ENCODE measurements around the gene ADCYAP1R1. TPM values are rescaled to one million over a fixed set of nuclear protein-coding genes. Genes with fewer than 3 reads are reported as not detected.

ADCYAP1R1 gene
- total and polyA plus RNA-seq, 2 of the 8 experiments (the other 6 are each of a cell fraction or from before 2014, with no cell fraction given), result 14.4 to 14.6 TPM

DNA sequence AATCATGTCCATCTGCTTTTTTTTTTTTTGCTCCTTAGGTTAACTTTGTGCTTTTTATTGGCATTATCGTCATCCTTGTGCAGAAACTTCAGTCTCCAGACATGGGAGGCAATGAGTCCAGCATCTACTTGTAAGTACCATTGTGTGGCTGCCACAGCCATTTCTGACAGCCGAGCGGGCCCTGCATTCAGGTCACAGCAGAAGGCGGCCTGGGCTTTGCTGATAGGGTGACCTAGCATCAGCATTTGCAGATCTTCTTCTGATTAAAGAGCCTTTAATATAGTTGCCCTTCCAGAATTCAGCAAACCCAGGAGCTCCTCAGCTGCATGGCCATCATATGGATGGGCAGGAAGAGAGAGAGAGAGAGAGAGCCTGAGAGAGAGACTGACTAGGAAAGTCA lies 40.5 kb downstream of the ADCYAP1R1 start:
- Histone ChIP-seq H4K8ac (ENCODE audit: extremely low read depth, insufficient read depth, low read length) (no peak overlapping the region), H3K79me1 (ENCODE audit: low read depth, low read length) (no peaks in the 10 kb centered on the region), H2AFZ (ENCODE audit: low read length) (no peak overlapping the region), H2BK20ac (ENCODE audit: low read length) (no peak overlapping the region), H3K79me2 (ENCODE audit: control insufficient read depth in 1 of 2, insufficient read depth in 2 of 2, low read length in 2 of 2) (no peaks in the 10 kb centered on the region), H2BK12ac (ENCODE audit: low read depth, low read length) (no peak overlapping the region), H3K27ac (ENCODE audit: low read depth, low read length) (no peak overlapping the region), H2BK15ac (ENCODE audit: low read length) (no peak overlapping the region), H2AK5ac (ENCODE audit: low read depth, low read length) (no peak overlapping the region), H4K5ac (ENCODE audit: insufficient read length, low read depth, low read length) (no peak overlapping the region), H3K4ac (replicated peaks; ENCODE audit: insufficient read length, low read depth, low read length) (no peak overlapping the region), H2BK5ac (ENCODE audit: low read depth, low read length) (no peak overlapping the region), H3K4me3 (ENCODE audit: extremely low read depth in 1 of 4, insufficient read depth in 2 of 4, low read depth in 3 of 4, low read length in 4 of 4) (no peak overlapping the region), H3K36me3 (ENCODE audit: control insufficient read depth in 2 of 4, insufficient read depth in 4 of 4, low read length in 3 of 4) (peaks cover 0 to 5% (median 0%) of the 10 kb centered on the region in 4 experiments; a peak in 2 of 8 replicates), H3K9me3 (ENCODE audit: insufficient read depth in 2 of 2, low read depth in 1 of 2, low read length in 1 of 2) (no peaks in the 10 kb centered on the region), H3K4me2 (ENCODE audit: insufficient read depth in 1 of 2, low read depth in 2 of 2, low read length in 2 of 2) (no peak overlapping the region), H4K91ac (replicated peaks; ENCODE audit: insufficient read length, low read length) (no peak overlapping the region), H3K27me3 (replicated peaks in 1 of 4; ENCODE audit: control insufficient read depth in 3 of 4, extremely low read depth in 1 of 4, insufficient read depth in 3 of 4, low read length in 3 of 4) (no peaks in the 10 kb centered on the region), H4K20me1 (replicated peaks in 1 of 2; ENCODE audit: control insufficient read depth in 1 of 2, insufficient read depth in 2 of 2, low read length in 2 of 2) (peaks cover 1 to 5% of the 10 kb centered on the region in 2 experiments), H3K18ac (ENCODE audit: extremely low read depth, low read length) (no peak overlapping the region), H3K4me1 (replicated peaks in 1 of 4; ENCODE audit: control insufficient read depth in 3 of 4, insufficient read depth in 4 of 4, low read length in 3 of 4) (no peaks in the 10 kb centered on the region), H3K23ac (ENCODE audit: insufficient read length) (no peak overlapping the region), H3K56ac (replicated peaks; ENCODE audit: insufficient read length, low read depth, low read length) (no peak overlapping the region), H2BK120ac (replicated peaks; ENCODE audit: low read depth, low read length) (no peak overlapping the region), H3K23me2 (ENCODE audit: low read depth, low read length) (no peaks in the 10 kb centered on the region), H3K14ac (ENCODE audit: insufficient read length) (no peak overlapping the region), H3K9ac (replicated peaks in 1 of 4; ENCODE audit: extremely low read depth in 1 of 4, low read depth in 3 of 4, low read length in 3 of 4) (no peak overlapping the region)
- no peak for FAIRE-seq
- ChIA-PET CTCF (ENCODE audit: partially characterized antibody) (interaction anchor here (1.0 to 19.4 kb wide), 6 partner anchors 11 to 154 kb away, joined by 3 to 162 read pairs (median 5); no protein-coding TSS in a partner anchor), POLR2A (ENCODE audit: partially characterized antibody) (interaction anchor here (1.1 kb wide), 1 partner anchor 102 kb away, joined by 3 read pairs; no protein-coding TSS in a partner anchor)
- no peak for DNase-seq (ENCODE audit: low read depth in 1 of 2, low spot score in 2 of 2)
- WGBS, 2 experiments (ENCODE audit: extremely low coverage in 1 of 2, insufficient coverage in 1 of 2, insufficient read length in 1 of 2, insufficient replicate concordance in 2 of 2, low coverage in 1 of 2, low lambda C conversion rate in 2 of 2, missing lambda C conversion rate in 1 of 2), result 82% methylated on average over 4 of the region's 4 CpGs; no CpG with 5 or more reads in 1 of the 2 experiments
- TF ChIP-seq RXRA (IDR thresholded peaks at IDR 0.05; ENCODE audit: insufficient read depth, low read depth, low read length) (no peak), BCL11A (IDR thresholded peaks at IDR 0.05; ENCODE audit: low read depth in 2 of 2, low read length in 2 of 2) (no peak), POU5F1 (IDR thresholded peaks at IDR 0.05; ENCODE audit: low read depth, low read length) (no peak), CBX8 (IDR thresholded peaks at IDR 0.05; ENCODE audit: borderline replicate concordance, low read depth, low read length) (no peak), CHD2 (IDR thresholded peaks at IDR 0.05; ENCODE audit: low read length) (no peak), RBBP5 (IDR thresholded peaks at IDR 0.05; ENCODE audit: borderline replicate concordance, low read depth, low read length) (no peak), RNF2 (IDR thresholded peaks at IDR 0.05; ENCODE audit: borderline replicate concordance, low read depth, low read length, missing control alignments, poor library complexity, severe bottlenecking) (no peak), GABPA (IDR thresholded peaks at IDR 0.05; ENCODE audit: borderline replicate concordance, insufficient read depth, low read length) (no peak), ASH2L (IDR thresholded peaks at IDR 0.05; ENCODE audit: low read length) (no peak), KDM1A (IDR thresholded peaks at IDR 0.05; ENCODE audit: borderline replicate concordance, low read length) (no peak), PHF8 (conservative IDR thresholded peaks at IDR 0.05; ENCODE audit: low read depth, low read length) (no peak), HDAC6 (IDR thresholded peaks at IDR 0.05; ENCODE audit: low read depth, low read length) (no peak), EZH2 (IDR thresholded peaks at IDR 0.05; ENCODE audit: low read depth, low read length, severe bottlenecking) (no peak), BRCA1 (IDR thresholded peaks at IDR 0.05; ENCODE audit: low read depth, low read length) (no peak)
